Panc1 (cell line): ENCODE results near the gene KCNE4. TPM values are rescaled to one million over a fixed set of nuclear protein-coding genes. Genes with fewer than 3 reads are reported as not detected.

Source experiments
- ATAC-seq: fragments of 200-7000 bp; cut with Tn5 transposase; 2 replicates; pipeline ENCODE4 v1.9.1; 2020; ENCODE audit warnings: mild to moderate bottlenecking, moderate library complexity
- BruUV-seq: library from RNA; stranded (reverse); fragments of 400-500 nt; replicated peaks from 2 replicates; lab custom pipeline; 2021; lab: Mats Ljungman, UMichigan
- CTCF ChIA-PET: fragments of 300-600 bp; sonication (Branson Sonifier 250); formaldehyde crosslinking; loops from one replicate; lab custom pipeline; 2022; ENCODE audit warnings: antibody characterized with exemption; lab: Charles Lee
- POLR2A ChIA-PET: fragments of 300-600 bp; sonication (Branson Sonifier 250); formaldehyde crosslinking; loops from one replicate; lab custom pipeline; 2022; ENCODE audit warnings: antibody characterized with exemption; lab: Charles Lee
- DNase-seq: peaks from one replicate; pipeline ENCODE4 v3.0.0-alpha.2; 2010; ENCODE audit warnings: low read depth, low spot score
- H3K27ac ChIP-seq: 2 replicates; pipeline ENCODE4 v1.5.1; 2011; ENCODE audit warnings: mild to moderate bottlenecking, low read length, inconsistent platforms
- H3K27me3 ChIP-seq: fragments of 200-500 bp; sonication (Bioruptor generic); 2 replicates; pipeline ENCODE4 v1.6.0; 2014; ENCODE audit warnings: low read length, inconsistent platforms; ENCODE audit not compliant: control insufficient read depth, insufficient read depth
- H3K36me3 ChIP-seq: fragments of 200-500 bp; sonication (Bioruptor generic); 2 replicates; pipeline ENCODE4 v1.5.1; 2014; ENCODE audit warnings: inconsistent platforms, mild to moderate bottlenecking, low read length, moderate library complexity; ENCODE audit not compliant: control insufficient read depth, insufficient read depth
- H3K4me1 ChIP-seq: 2 replicates; pipeline ENCODE4 v1.5.1; 2011; ENCODE audit warnings: inconsistent platforms, mild to moderate bottlenecking, low read length, moderate library complexity; ENCODE audit not compliant: control insufficient read depth, insufficient read depth
- H3K4me3 ChIP-seq, 2 experiments: 2 replicates each; pipeline ENCODE4 v1.5.1; 2011 to 2012; ENCODE audit warnings: low read depth in 2 of 2, low read length in 2 of 2, mild to moderate bottlenecking in 2 of 2, inconsistent platforms in 1 of 2, moderate library complexity in 1 of 2
- H3K9me3 ChIP-seq: fragments of 200-500 bp; sonication (Bioruptor generic); 2 replicates; pipeline ENCODE4 v1.5.1; 2014; ENCODE audit warnings: low read depth, mild to moderate bottlenecking, inconsistent platforms, low read length, moderate library complexity; ENCODE audit not compliant: control insufficient read depth, insufficient read depth
- POLR2AphosphoS5 ChIP-seq: IDR thresholded peaks from 2 replicates; pipeline ENCODE4 v1.6.1; 2012; ENCODE audit warnings: mild to moderate bottlenecking, low read depth, low read length, moderate library complexity
- REST ChIP-seq, 2 experiments: IDR thresholded peaks; 2 replicates each; pipeline ENCODE4 v1.6.1; 2011 to 2012; ENCODE audit warnings: low read depth in 2 of 2, control low read depth in 1 of 2, low read length in 1 of 2, mild to moderate bottlenecking in 1 of 2, moderate library complexity in 1 of 2; ENCODE audit not compliant: insufficient read depth in 1 of 2
- SIN3A ChIP-seq: IDR thresholded peaks from 2 replicates; pipeline ENCODE4 v1.6.1; 2012; ENCODE audit warnings: low read depth, mild to moderate bottlenecking, low read length, moderate library complexity, borderline replicate concordance; ENCODE audit not compliant: insufficient read depth
- TCF7L2 ChIP-seq: IDR thresholded peaks from 2 replicates; pipeline ENCODE4 v1.6.1; 2011; ENCODE audit warnings: mild to moderate bottlenecking, low read depth, low read length, inconsistent platforms
- in situ Hi-C: cut with HindIII; loops from 2 replicates; pipeline ENCODE4 v1.10.0; 2016; ENCODE audit warnings: low sequenced_read_pairs, low pct_unique_long_range_greater_than_20kb
- intact Hi-C: fragments of 100-400 bp; cut with micrococcal nuclease; formaldehyde crosslinking; loops from one replicate; pipeline ENCODE4 v1.10.0; 2022; ENCODE audit not compliant: unreplicated experiment
- total RNA-seq: library from RNA; stranded (reverse); gene quantifications from one replicate; pipeline ENCODE4 v1.2.1, GENCODE V29; 2021; ENCODE audit not compliant: unreplicated experiment
- TF ChIP-seq, protein P1 (sequence below): fragments of 450-650 bp; IDR thresholded peaks from 2 replicates; pipeline ENCODE4 v1.5.1; 2017; ENCODE audit warnings: mild to moderate bottlenecking

KCNE4 gene
- total RNA-seq, 1 experiment from 2014 or later, result 0.21 TPM

DNA sequence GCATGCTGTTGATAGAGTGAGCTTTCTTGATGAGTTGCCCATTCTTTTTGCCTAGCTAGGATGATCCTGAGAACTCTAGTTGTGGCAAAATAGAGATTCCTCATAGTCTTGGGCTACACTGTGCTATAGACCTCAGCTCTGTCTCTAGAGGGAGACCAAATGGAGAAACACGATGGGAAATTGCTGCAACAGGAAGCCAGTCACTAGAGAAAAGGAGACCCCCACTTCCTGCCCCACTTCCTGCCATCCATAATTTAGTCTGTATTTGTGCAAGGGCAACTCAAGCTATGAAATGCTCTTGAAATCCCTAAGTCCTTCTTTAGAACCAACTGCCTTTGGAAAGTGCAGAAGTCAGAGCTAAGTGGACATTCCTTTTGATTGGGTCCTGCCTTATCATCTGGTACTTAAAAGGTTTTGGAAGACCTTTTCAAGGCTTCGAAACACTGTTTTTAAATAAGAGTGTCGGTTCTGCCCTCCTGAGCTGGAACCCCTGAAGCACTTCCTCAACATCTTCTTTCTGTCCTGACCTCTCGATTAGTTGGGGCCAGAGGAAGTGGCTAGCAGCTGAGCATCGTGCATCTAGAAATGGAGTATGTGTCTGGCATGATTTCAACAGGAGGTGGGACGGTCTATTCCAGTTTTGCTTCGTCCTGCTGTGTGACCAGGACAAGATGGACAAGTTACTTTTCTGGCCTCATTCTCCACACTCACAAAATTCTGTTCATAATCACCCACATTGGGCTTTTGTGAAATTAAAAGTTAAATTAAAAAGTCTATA is 8.6 kb upstream of the KCNE4 start:
- ChIA-PET POLR2A (no interaction called here), CTCF (no interaction called here)
- no peaks in the 10 kb centered on the region for H3K9me3 ChIP-seq
- no TSS peak for BruUV-seq
- intact Hi-C loops, result no loop called here
- no peaks in the 10 kb centered on the region for H3K27me3 ChIP-seq
- no peak overlapping the region for H3K4me3 ChIP-seq
- H3K27ac ChIP-seq, result no peak overlapping the region
- H3K4me1 ChIP-seq, result no peaks in the 10 kb centered on the region
- in situ Hi-C loops, result no loop called here
- ATAC-seq (no peak), DNase-seq (no peak)
- no peaks in the 10 kb centered on the region for H3K36me3 ChIP-seq
- TF ChIP-seq POLR2AphosphoS5 (no peak), REST (IDR thresholded peaks at IDR 0.05; ENCODE audit: insufficient read depth in 1 of 2, low read depth in 2 of 2, low read length in 1 of 2) (no peak), TCF7L2 (no peak), SIN3A (no peak)
- TF ChIP-seq, protein P1, sequence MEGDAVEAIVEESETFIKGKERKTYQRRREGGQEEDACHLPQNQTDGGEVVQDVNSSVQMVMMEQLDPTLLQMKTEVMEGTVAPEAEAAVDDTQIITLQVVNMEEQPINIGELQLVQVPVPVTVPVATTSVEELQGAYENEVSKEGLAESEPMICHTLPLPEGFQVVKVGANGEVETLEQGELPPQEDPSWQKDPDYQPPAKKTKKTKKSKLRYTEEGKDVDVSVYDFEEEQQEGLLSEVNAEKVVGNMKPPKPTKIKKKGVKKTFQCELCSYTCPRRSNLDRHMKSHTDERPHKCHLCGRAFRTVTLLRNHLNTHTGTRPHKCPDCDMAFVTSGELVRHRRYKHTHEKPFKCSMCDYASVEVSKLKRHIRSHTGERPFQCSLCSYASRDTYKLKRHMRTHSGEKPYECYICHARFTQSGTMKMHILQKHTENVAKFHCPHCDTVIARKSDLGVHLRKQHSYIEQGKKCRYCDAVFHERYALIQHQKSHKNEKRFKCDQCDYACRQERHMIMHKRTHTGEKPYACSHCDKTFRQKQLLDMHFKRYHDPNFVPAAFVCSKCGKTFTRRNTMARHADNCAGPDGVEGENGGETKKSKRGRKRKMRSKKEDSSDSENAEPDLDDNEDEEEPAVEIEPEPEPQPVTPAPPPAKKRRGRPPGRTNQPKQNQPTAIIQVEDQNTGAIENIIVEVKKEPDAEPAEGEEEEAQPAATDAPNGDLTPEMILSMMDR, result no peak

- ChIA-PET POLR2A (no interaction called here), CTCF (no interaction called here)
- Histone ChIP-seq H3K27ac (no peak overlapping the region), H3K4me3 (no peak overlapping the region), H3K27me3 (no peaks in the 10 kb centered on the region), H3K36me3 (no peaks in the 10 kb centered on the region), H3K4me1 (no peaks in the 10 kb centered on the region), H3K9me3 (no peaks in the 10 kb centered on the region)
- ATAC-seq (no peak), DNase-seq (no peak)
- BruUV-seq, result no TSS peak
- in situ Hi-C loops (no loop called here), intact Hi-C loops (no loop called here)
- no peak for TF ChIP-seq REST (IDR thresholded peaks at IDR 0.05; ENCODE audit: insufficient read depth in 1 of 2, low read depth in 2 of 2, low read length in 1 of 2)
- TF ChIP-seq SIN3A, result no peak
Measured at GRCh38 chr2:223044092-223044836, 7.7 kb upstream of the KCNE4 start.
